HUDEP-2 (cell line): ENCODE measurements around the gene INPP5A.
"Not testable (repeated sequence)": the region's sequence is repeated elsewhere in the genome, so short reads cannot be mapped to it uniquely, and the experiment has no call there.

Experiments
- DNase-seq, 76 experiments: peaks; one replicate each; lab custom pipeline; 2025; ENCODE audit not compliant: unreplicated experiment in 76 of 76; lab: John Stamatoyannopoulos, UW

The INPP5A gene

GRCh38 chr10:132668048-132668394 is 130.4 kb downstream of the INPP5A start:
- DNase-seq, result no peak

GRCh38 chr10:132669208-132669861 is 131.7 kb downstream of the INPP5A start:
- DNase-seq, result no peak

- no peak for DNase-seq
Observed at GRCh38 chr10:132670546-132671227, 133.1 kb downstream of the INPP5A start.

DNA sequence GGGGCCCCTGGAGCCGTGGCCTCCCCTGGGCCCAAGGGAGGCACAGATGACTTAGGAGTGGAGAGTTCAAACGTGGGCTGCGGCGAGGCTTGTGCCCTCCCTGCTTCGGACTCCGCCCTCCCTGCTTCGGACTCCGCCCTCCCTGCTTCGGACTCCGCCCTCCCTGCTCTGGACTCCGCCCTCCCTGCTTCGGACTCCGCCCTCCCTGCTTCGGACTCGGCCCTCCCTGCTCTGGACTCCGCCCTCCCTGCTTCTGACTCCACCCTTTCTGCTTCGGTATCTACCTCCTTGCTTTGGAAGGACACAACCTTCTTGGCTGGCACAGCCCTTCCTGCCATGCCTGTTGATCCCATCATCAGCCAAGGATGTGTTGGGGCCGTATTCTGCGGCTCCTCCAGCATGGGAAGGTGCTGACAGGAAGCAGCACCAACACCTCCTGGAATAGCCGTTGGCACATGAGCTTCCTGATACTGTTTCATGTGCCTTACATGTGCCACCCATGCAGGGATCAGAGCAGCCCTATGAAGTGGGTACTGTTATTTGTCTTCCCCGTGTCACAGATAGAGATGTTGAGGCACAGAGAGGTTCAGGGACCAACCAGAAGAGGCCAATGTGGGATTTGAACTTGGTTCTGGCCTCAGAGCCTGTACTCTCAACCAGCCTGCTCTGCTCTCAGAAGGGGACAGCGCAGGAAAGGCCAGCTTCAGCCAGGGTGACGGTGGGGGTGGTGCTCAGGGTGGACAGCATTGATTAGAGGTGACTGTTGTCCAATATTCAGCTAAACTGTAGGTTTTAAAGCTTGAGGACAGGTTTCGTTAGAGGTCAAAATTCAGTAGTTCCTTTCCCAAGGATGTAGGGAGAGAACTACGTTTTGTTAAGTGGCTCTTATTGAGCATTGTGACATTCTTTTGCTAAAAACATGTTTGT is 133.9 kb downstream of the INPP5A start:
- DNase-seq, result peak in 33 of 76 experiments; percentile 4 to 53 (median 25)

DNA sequence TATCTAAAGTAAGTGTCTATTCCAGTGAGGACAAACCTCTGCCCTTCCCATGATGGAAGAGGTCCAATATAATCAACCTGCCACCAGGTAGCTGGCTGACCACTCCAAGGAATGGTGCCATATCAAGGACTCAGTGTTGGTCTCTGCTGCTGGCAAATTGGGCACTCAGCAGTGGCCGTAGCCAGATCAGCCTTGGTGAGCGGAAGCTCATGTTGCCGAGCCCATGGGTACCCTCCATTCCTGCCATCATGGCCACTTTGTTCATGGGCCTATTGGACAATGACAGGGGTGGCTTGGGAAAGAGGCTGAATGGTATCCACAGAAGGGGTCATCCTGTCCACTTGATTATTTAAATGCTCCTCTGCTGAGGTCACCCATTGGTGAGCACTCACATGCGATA is 136.2 kb downstream of the INPP5A start:
- DNase-seq, result not testable (repeated sequence)

GRCh38 chr10:132674311-132674710 is 136.7 kb downstream of the INPP5A start:
- no peak for DNase-seq

DNA sequence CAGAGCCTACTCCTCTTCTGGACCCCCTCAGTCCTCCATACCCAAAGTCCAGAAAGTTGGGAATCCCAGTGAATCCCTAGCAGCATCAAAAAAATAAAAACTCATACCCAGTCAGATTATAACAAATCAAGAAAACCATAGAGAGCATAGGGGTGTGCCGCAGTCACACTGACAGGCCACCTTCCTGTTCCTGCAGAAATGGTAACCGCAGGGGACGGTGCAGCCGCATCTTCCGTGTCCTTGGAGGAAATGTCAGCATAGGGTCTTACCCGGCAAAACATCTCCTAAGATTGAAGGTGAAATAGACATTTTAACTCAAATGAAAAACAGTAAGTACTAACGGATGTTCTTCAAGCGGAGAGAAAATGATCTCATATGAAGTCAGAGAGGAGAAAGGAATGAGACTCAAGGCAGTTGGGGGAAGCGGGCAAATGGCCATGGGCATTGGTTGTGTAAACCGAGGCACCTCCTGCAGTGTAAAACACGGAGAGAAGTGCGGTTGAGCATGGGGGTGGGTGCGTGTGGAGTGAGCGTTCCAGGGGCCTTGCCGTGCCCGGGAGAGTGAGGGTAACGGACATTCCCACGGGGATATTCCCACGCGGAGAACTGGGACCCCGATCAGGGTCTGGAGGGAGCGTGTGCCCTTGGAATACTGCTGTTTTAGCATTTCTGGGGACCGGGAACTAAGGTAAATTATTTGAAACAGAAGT is 137.6 kb downstream of the INPP5A start:
- no peak for DNase-seq

DNA sequence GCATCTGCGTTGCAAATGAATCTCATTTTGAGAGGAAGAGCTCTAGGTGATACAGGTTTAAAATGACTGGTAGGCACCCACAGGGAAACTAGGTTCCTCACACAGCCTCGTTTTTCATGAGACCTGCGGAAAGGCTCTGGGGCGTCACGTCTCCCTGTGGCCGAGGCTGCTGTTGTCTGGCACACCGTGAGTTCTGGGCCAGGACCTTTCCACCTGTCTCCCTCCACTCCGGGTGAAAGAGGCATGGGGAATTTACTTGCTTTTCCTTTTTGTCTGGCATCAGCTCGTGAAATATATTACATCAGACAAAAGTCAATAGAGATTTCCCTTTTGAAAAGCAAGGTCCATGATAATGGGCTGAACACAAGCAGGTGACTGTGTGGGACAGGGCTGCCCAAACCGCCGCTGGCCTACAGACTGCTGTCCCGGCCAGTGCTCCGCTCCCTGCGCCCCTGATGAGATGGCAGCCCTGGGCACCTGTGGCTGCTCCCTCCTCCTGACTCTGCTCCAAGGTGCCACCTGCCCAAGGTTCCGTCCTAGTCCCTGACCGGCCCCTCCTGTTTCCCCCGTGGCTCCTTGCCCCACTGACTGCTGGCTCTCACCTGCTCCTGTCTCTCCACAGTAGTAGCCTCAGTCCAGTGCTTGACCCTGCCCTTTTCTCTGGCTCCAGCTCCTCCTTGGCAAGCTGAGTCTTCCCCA is 138.8 kb downstream of the INPP5A start:
- no peak for DNase-seq

GRCh38 chr10:132677096-132677472 is 139.5 kb downstream of the INPP5A start:
- DNase-seq, result no peak

DNA sequence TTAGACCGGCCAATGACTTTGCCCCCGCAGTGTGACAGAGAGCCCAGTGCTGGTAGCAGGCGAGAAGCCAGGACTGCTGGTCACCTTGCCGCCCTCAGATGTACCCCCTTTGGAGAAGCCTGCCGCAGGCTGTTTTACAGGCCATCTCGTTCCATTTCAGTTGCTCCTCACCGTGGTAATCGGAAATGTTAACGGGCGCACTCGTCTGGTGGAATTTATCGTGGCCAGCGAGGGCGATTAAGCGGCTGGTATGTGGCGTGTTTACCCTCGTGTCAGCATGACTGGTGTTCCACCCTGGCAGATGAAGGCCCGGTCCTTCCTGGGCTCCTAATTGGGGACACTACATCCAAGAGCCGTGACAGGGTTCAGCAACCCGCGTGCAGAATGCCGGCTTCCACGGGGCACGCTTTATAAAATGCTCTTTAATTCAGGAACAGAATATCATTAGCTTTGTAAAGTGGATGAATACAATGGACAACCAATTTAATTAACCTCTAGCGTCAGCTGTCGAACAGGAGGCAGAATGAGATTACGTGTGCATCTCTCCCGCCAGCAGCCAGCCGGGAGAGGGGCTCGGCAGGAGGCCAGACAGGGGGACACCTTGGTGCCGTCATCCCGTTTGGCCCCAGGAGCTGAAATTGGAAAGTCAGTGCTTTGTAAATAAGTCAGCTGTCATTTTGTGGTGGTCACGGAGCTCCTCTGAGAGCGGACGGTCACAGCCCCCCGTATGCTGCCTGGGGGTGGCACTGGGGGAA is 140.1 kb downstream of the INPP5A start:
- no peak for DNase-seq

- no peak for DNase-seq
Observed at GRCh38 chr10:132678436-132679216, 141.0 kb downstream of the INPP5A start.

DNA sequence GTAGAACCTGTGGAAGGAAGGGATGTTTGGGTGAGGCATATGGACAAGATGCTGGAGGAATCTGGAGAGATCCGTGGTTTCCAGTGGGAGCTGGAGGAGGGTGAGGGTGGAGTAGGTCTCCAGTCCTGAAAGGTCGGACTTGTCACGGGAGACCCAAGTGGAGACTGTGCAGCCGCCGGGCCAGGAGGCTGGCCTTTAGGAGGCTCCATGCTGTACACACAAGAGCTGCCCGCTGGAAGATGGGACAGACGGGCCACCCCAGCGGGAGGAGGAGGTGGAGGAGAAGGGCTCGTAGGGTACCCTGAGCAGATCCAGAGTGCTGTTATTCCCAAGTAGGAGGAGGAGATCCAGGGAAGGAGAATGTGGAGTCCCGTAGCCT is 141.6 kb downstream of the INPP5A start:
- DNase-seq, result no peak

- no peak for DNase-seq
Observed at GRCh38 chr10:132679640-132680039, 142.1 kb downstream of the INPP5A start.

DNA sequence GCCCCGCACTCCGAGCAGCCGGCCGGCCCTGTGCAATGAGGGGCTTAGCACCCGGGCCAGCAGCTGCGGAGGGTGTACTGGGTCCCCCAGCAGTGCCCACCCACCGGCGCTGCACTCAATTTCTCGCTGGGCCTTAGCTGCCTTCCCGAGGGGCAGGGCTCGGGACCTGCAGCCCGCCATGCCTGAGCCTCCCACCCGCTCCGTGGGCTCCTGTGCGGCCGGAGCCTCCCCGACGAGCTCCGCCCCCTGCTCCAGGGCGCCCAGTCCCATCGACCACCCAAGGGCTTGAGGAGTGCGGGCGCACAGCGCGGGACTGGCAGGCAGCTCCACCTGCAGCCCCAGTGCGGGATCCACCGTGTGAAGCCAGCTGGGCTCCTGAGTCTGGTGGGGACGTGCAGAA is 143.2 kb downstream of the INPP5A start:
- DNase-seq, result not testable (repeated sequence)

- DNase-seq, result no peak
Observed at GRCh38 chr10:132681858-132682755, 144.5 kb downstream of the INPP5A start.

DNA sequence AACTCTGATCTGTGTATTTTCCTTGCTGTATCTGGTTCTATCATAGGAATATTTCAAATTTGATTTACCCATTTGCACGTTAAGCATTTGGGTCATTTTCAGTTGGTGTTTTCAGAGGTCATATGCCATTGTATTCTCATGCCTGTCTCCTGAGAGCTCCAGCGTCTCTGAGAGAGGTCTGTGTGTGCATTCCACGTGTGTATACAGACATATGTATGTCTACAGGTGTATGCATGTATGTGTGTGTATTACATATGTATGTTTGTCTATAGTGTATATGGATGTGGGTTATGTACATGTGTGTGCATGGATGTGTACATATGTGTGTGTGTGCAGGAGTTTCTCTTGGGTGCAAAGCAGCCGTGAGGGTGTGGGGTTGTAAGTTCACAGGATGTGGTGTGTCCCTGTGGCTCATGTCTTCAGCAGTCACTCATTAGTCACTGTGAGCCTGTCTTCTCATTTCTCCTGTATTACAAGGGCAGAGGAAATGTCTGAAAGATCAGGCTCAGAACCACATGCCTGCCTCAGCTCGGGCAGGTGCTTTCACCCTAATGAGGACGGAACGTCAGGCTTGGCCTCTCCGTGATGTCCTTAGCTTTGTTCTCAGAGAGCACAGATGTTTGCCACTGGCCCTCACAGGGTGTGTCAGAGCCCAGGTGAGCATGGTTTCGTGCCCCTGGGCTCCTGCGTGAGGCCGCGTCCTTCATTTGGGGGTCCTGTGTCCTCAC is 146.7 kb downstream of the INPP5A start:
- DNase-seq, result no peak
